Muscle layer of duodenum (tissue), 2 donors: ENCODE measurements around the gene CAMKV.
"Not testable (repeated sequence)": the region's sequence is repeated elsewhere in the genome, so short reads cannot be mapped to it uniquely, and the experiment has no call there.

ENCODE experiments used
- H3K27ac ChIP-seq: one replicate; pipeline ENCODE4 v1.7.0; 2013; ENCODE audit warnings: mild to moderate bottlenecking, low read length
- H3K27me3 ChIP-seq: one replicate; pipeline ENCODE4 v1.7.0; 2013; ENCODE audit warnings: low read depth, mild to moderate bottlenecking, control low read depth, low read length
- H3K36me3 ChIP-seq, 2 donors: one replicate each; pipeline ENCODE4 v1.7.0; 2013; ENCODE audit warnings: low read length in 2 of 2, control low read depth in 1 of 2, mild to moderate bottlenecking in 1 of 2; ENCODE audit not compliant: insufficient read depth in 2 of 2, control insufficient read depth in 1 of 2
- H3K4me1 ChIP-seq, 2 donors: one replicate each; pipeline ENCODE4 v1.7.0; 2013; ENCODE audit warnings: low read length in 2 of 2, mild to moderate bottlenecking in 2 of 2, control low read depth in 1 of 2, moderate library complexity in 1 of 2; ENCODE audit not compliant: insufficient read depth in 2 of 2, control insufficient read depth in 1 of 2
- H3K4me3 ChIP-seq, 2 donors: one replicate each; pipeline ENCODE4 v1.7.0; 2013; ENCODE audit warnings: low read length in 2 of 2, low read depth in 1 of 2, mild to moderate bottlenecking in 1 of 2
- H3K9me3 ChIP-seq, 2 donors: one replicate each; pipeline ENCODE4 v1.7.0; 2013; ENCODE audit warnings: low read length in 2 of 2, control low read depth in 1 of 2, mild to moderate bottlenecking in 1 of 2; ENCODE audit not compliant: control insufficient read depth in 1 of 2
- donor health status: healthy.

Gene CAMKV

GRCh38 chr3:49904448-49904847 is 34.7 kb upstream of the CAMKV start:
- H3K27ac ChIP-seq, H3K4me3 ChIP-seq, H3K9me3 ChIP-seq, H3K36me3 ChIP-seq, H3K27me3 ChIP-seq: not testable (repeated sequence)
- peaks cover 5 to 22% of the 10 kb centered on the region in 2 donors for H3K4me1 ChIP-seq

- Histone ChIP-seq H3K9me3 (no peaks in the 10 kb centered on the region), H3K36me3 (peaks cover 0 to 2% of the 10 kb centered on the region in 2 donors), H3K27me3 (no peaks in the 10 kb centered on the region), H3K4me1 (peaks cover 5 to 22% of the 10 kb centered on the region in 2 donors), H3K4me3 (peak within 1 kb of the TSS; percentile 53 to 66), H3K27ac (peak within 1 kb of the TSS; percentile 23)
These were observed 34.0 kb upstream of the CAMKV start, which contains the start of gene MST1R for GRCh38 chr3:49903451-49904424. Gene MST1R (minus strand): TSS chr3:49903873. CDS start chr3:49903609, 264 bp downstream.

GRCh38 chr3:49902511-49903345 is 33.0 kb upstream of the CAMKV start:
- H3K27ac ChIP-seq: peak overlapping the region; percentile 23
- H3K4me1 ChIP-seq: peaks cover 5 to 22% of the 10 kb centered on the region in 2 donors

GRCh38 chr3:49901366-49902339 is 31.9 kb upstream of the CAMKV start:
- H3K27me3 ChIP-seq: no peaks in the 10 kb centered on the region
- no peaks in the 10 kb centered on the region for H3K9me3 ChIP-seq
- peak overlapping the region; percentile 83 for H3K27ac ChIP-seq
- H3K4me3 ChIP-seq: peak overlapping the region in 1 of 2 donors; percentile 47
- H3K36me3 ChIP-seq: peaks cover 0 to 2% of the 10 kb centered on the region in 2 donors
- H3K4me1 ChIP-seq: peaks cover 5 to 21% of the 10 kb centered on the region in 2 donors

More at GRCh38 chr3:49902511-49903345, 33.0 kb upstream of the CAMKV start:
- Histone ChIP-seq H3K9me3 (no peaks in the 10 kb centered on the region), H3K4me3 (peak overlapping the region; percentile 53 to 66), H3K36me3 (no peaks in the 10 kb centered on the region), H3K27me3 (no peaks in the 10 kb centered on the region)

GRCh38 chr3:49900491-49901153 is 30.9 kb upstream of the CAMKV start:
- peaks cover 0 to 11% of the 10 kb centered on the region in 2 donors for H3K4me1 ChIP-seq
- peaks cover 0 to 11% of the 10 kb centered on the region in 2 donors for H3K36me3 ChIP-seq
- H3K27ac ChIP-seq: peak overlapping the region; percentile 83
- H3K27me3 ChIP-seq: no peaks in the 10 kb centered on the region
- H3K9me3 ChIP-seq: no peaks in the 10 kb centered on the region
- H3K4me3 ChIP-seq: peak overlapping the region in 1 of 2 donors; percentile 47

- Histone ChIP-seq H3K27ac (peak overlapping the region; percentile 83), H3K4me1 (peaks cover 0 to 10% of the 10 kb centered on the region in 2 donors), H3K4me3 (peak overlapping the region in 1 of 2 donors; percentile 12), H3K27me3 (no peaks in the 10 kb centered on the region), H3K9me3 (no peaks in the 10 kb centered on the region), H3K36me3 (peaks cover 0 to 19% of the 10 kb centered on the region in 2 donors)
These were observed 30.1 kb upstream of the CAMKV start for GRCh38 chr3:49899815-49900214.

- no peak overlapping the region for H3K27ac ChIP-seq
- H3K4me3 ChIP-seq: no peak overlapping the region
- H3K27me3 ChIP-seq: no peaks in the 10 kb centered on the region
- H3K36me3 ChIP-seq: peaks cover 0 to 20% of the 10 kb centered on the region in 2 donors
- H3K4me1 ChIP-seq: peaks cover 0 to 8% of the 10 kb centered on the region in 2 donors
- H3K9me3 ChIP-seq: no peaks in the 10 kb centered on the region
These were observed 29.3 kb upstream of the CAMKV start for GRCh38 chr3:49898991-49899390.

GRCh38 chr3:49896345-49896744 is 26.6 kb upstream of the CAMKV start:
- H3K27ac ChIP-seq: no peak overlapping the region
- no peaks in the 10 kb centered on the region for H3K9me3 ChIP-seq
- H3K36me3 ChIP-seq: peaks cover 0 to 23% of the 10 kb centered on the region in 2 donors
- H3K4me3 ChIP-seq: no peak overlapping the region
- no peaks in the 10 kb centered on the region for H3K27me3 ChIP-seq
- no peaks in the 10 kb centered on the region for H3K4me1 ChIP-seq

- Histone ChIP-seq H3K4me3 (no peak overlapping the region), H3K4me1 (no peaks in the 10 kb centered on the region), H3K27me3 (no peaks in the 10 kb centered on the region), H3K9me3 (no peaks in the 10 kb centered on the region), H3K36me3 (peaks cover 0 to 29% of the 10 kb centered on the region in 2 donors), H3K27ac (no peak overlapping the region)
These were observed 26.1 kb upstream of the CAMKV start for GRCh38 chr3:49895791-49896190.

- Histone ChIP-seq H3K4me3 (no peak overlapping the region), H3K4me1 (no peaks in the 10 kb centered on the region), H3K36me3 (peaks cover 0 to 9% of the 10 kb centered on the region in 2 donors), H3K27ac (no peak overlapping the region), H3K27me3 (no peaks in the 10 kb centered on the region), H3K9me3 (no peaks in the 10 kb centered on the region)
These were observed 19.6 kb upstream of the CAMKV start for GRCh38 chr3:49889296-49889695.
